GM23248 (cell line): ENCODE data around the gene YAF2. TPM values are rescaled to one million over a fixed set of nuclear protein-coding genes. Genes with fewer than 3 reads are reported as not detected.

Source experiments
- DNase-seq: peaks from one replicate; pipeline ENCODE4 v3.0.0-alpha.2; 2015
- H2AFZ ChIP-seq: fragments of 200-600 bp; sonication (generic); 2 replicates; pipeline ENCODE4 v1.6.1; 2016; ENCODE audit warnings: antibody characterized with exemption
- H3F3A ChIP-seq: fragments of 200-600 bp; sonication (generic); 2 replicates; pipeline ENCODE4 v1.6.1; 2016; ENCODE audit warnings: mild to moderate bottlenecking, antibody characterized with exemption, mixed run types; ENCODE audit not compliant: insufficient read depth
- H3K27ac ChIP-seq: fragments of 200-600 bp; sonication (generic); 2 replicates; pipeline ENCODE4 v1.5.1; 2016; ENCODE audit warnings: mild to moderate bottlenecking
- H3K27me3 ChIP-seq: fragments of 200-600 bp; sonication (generic); replicated peaks from 2 replicates; pipeline ENCODE4 v1.6.1; 2016; ENCODE audit warnings: mild to moderate bottlenecking; ENCODE audit not compliant: insufficient read depth
- H3K36me3 ChIP-seq: fragments of 200-600 bp; sonication (generic); 2 replicates; pipeline ENCODE4 v1.6.1; 2016; ENCODE audit warnings: low read depth, mild to moderate bottlenecking
- H3K4me1 ChIP-seq: fragments of 200-600 bp; sonication (generic); 2 replicates; pipeline ENCODE4 v1.6.1; 2016; ENCODE audit warnings: mild to moderate bottlenecking; ENCODE audit not compliant: insufficient read depth
- H3K4me2 ChIP-seq: fragments of 200-600 bp; sonication (generic); one replicate; pipeline ENCODE4 v1.6.1; 2016; ENCODE audit warnings: mild to moderate bottlenecking; ENCODE audit not compliant: unreplicated experiment
- H3K4me3 ChIP-seq: fragments of 200-600 bp; sonication (generic); 2 replicates; pipeline ENCODE4 v1.5.1; 2016; ENCODE audit warnings: mild to moderate bottlenecking
- H3K79me2 ChIP-seq: fragments of 200-600 bp; sonication (generic); 2 replicates; pipeline ENCODE4 v1.6.1; 2016; ENCODE audit warnings: mild to moderate bottlenecking; ENCODE audit not compliant: insufficient read depth
- H3K9ac ChIP-seq: fragments of 200-600 bp; sonication (generic); 2 replicates; pipeline ENCODE4 v1.6.1; 2016; ENCODE audit warnings: mild to moderate bottlenecking
- H3K9me2 ChIP-seq: fragments of 200-600 bp; sonication (generic); 2 replicates; pipeline ENCODE4 v1.6.1; 2016; ENCODE audit warnings: mixed run types, mild to moderate bottlenecking, moderate library complexity; ENCODE audit not compliant: insufficient read depth
- H3K9me3 ChIP-seq: fragments of 200-600 bp; sonication (generic); one replicate; pipeline ENCODE4 v1.6.1; 2017; ENCODE audit warnings: low read depth
- H4K20me1 ChIP-seq: fragments of 200-600 bp; sonication (generic); 2 replicates; pipeline ENCODE4 v1.6.0; 2016; ENCODE audit not compliant: insufficient read depth
- EZH2 ChIP-seq: fragments of 200-600 bp; sonication (generic); IDR thresholded peaks from 2 replicates; pipeline ENCODE4 v1.6.1; 2018; ENCODE audit warnings: antibody characterized with exemption, mild to moderate bottlenecking; ENCODE audit not compliant: insufficient read depth, poor library complexity, severe bottlenecking
- EZH2phosphoT487 ChIP-seq: fragments of 200-600 bp; sonication (generic); IDR thresholded peaks from 2 replicates; pipeline ENCODE4 v1.6.1; 2018; ENCODE audit warnings: antibody characterized with exemption, moderate library complexity, mild to moderate bottlenecking, low read depth; ENCODE audit not compliant: insufficient read depth
- WGBS, 2 experiments: methylation state at CpG; one replicate each; pipeline ENCODE4 v1.1.6; 2015 to 2017; ENCODE audit warnings: low lambda C conversion rate in 2 of 2, low coverage in 1 of 2; ENCODE audit errors: missing lambda C conversion rate in 2 of 2; 5-methylcytosine and 5-hydroxymethylcytosine counted together
- in situ Hi-C: fragments of 300-500 bp; cut with MboI; formaldehyde crosslinking; loops from 2 replicates; pipeline ENCODE4 v1.15.0; 2020
- polyA plus RNA-seq: library from polyadenylated mRNA; unstranded; fragments of >200 nt; fragmentation: Nextera tagmentation; extraction: Ambion mirVana; gene quantifications from 2 replicates; pipeline ENCODE4 v1.2.1, GENCODE V29; 2016
- total RNA-seq: library from RNA; depleted of rRNA; stranded (reverse); fragments of >200 nt; shearing (Covaris generic); gene quantifications from 2 replicates; pipeline ENCODE4 v1.2.3, GENCODE V29; 2014

YAF2 gene
- total and polyA plus RNA-seq, 2 experiments from 2014 or later = 17.0 to 21.0 TPM

DNA sequence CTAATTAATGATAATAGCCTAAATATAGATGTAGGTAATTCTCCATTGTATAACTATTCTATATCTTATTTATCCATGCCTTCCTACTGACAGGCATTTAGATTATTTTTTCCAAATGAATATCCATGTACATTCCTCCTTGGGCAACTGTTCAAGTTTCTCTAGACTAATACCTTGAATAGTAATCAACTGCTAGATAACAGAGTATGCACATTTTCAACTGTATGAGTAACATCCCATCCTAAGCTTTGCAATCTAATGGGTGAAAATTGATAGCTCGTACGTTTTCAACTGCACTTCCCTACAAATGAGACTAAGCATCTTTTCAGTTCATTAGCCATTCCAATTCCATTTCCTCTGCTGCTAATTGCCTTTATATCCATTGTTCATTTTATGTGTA lies 37.0 kb downstream of the YAF2 start:
- H3K27me3 ChIP-seq = no peaks in the 10 kb centered on the region
- H3K4me3 ChIP-seq = no peak overlapping the region
- in situ Hi-C loops = no loop called here
- no peak overlapping the region for H2AFZ ChIP-seq
- H3K36me3 ChIP-seq = peaks cover 11% of the 10 kb centered on the region; the same call in 1 of the 2 replicates
- H3K4me1 ChIP-seq = peaks cover 9% of the 10 kb centered on the region; the same call in 1 of the 2 replicates
- H3K27ac ChIP-seq = no peak overlapping the region
- no peaks in the 10 kb centered on the region for H4K20me1 ChIP-seq
- no peaks in the 10 kb centered on the region for H3K9me2 ChIP-seq
- H3K4me2 ChIP-seq = no peak overlapping the region
- H3K9ac ChIP-seq = no peak overlapping the region
- TF ChIP-seq EZH2 = no peak
- no peak for TF ChIP-seq EZH2phosphoT487
- no peak for DNase-seq
- H3K79me2 ChIP-seq = peaks cover 55% of the 10 kb centered on the region
- no peaks in the 10 kb centered on the region for H3F3A ChIP-seq
- H3K9me3 ChIP-seq = no peaks in the 10 kb centered on the region
- WGBS, 2 experiments = 97 to 100% methylated on average over 2 of the region's 2 CpGs

DNA sequence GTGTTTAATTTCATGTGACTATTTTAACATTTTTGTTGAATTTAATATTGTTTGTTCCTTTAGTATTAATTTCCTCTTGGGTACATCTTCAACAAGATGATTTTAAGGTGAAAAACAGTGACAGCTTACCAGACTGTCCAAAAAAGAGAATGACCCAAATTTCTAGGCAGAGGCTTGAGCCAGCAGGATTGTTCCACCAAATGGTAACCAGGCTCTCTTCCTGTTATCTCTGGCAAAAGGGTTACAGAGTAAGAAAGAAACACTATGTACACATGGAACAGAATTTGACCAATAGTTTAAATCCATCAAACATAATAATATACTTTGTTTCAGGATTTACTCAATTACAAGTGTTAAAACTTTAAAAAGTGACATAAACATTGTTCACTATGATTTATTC lies 39.0 kb downstream of the YAF2 start:
- Histone ChIP-seq H3K9ac (no peak overlapping the region), H3K4me2 (no peak overlapping the region), H3K79me2 (peaks cover 47% of the 10 kb centered on the region), H2AFZ (no peak overlapping the region), H4K20me1 (no peaks in the 10 kb centered on the region), H3K4me3 (no peak overlapping the region), H3K36me3 (no peaks in the 10 kb centered on the region; the same call in 1 of the 2 replicates), H3K27me3 (no peaks in the 10 kb centered on the region), H3K9me2 (no peaks in the 10 kb centered on the region), H3F3A (no peaks in the 10 kb centered on the region), H3K9me3 (no peaks in the 10 kb centered on the region), H3K27ac (no peak overlapping the region), H3K4me1 (peaks cover 9% of the 10 kb centered on the region; the same call in 1 of the 2 replicates)
- no peak for DNase-seq
- TF ChIP-seq EZH2phosphoT487 = no peak
- TF ChIP-seq EZH2 = no peak
- in situ Hi-C loops = no loop called here

DNA sequence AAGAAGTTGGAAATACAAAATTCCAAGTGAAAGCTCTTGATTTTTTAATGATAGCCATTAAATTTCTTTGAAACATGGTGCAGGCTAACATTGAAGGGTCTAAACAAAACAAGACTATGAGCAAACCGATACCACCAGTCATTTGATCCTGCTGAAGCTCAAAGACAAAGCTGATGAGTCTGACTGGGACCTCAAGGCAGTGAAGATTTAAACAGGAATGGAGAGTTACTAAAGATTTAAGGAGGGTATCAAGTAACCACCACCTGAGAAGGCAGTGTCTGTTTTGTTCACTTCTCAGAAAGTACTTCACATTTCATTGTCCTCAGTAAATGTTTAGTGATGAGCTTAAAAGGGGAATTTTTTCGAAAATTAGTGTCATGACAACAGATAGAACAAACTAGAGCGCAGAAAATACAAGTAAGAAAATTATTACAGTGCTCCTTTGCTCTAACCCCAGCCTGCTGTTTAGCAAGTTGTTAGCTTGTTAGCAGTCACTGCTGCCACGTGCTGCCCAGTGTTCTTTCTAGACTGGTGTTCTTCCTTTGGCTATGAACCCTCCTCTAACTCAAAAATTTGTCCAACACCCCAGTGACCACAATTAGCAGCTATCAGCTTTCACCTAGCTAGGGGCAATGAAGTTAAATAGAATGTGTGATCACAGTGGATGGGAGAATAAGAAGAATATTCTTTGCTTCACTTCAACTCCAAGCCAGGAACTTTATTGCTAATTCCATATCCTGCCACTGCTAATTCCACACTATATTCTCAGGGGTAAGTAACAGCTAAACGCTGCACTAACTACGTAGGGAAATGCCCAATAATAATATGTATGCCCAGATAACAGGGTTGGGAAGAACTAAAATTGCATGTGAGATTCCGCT lies 41.1 kb downstream of the YAF2 start:
- Histone ChIP-seq H4K20me1 (no peaks in the 10 kb centered on the region), H2AFZ (no peak overlapping the region), H3K4me3 (no peak overlapping the region), H3K9ac (no peak overlapping the region), H3K27ac (no peak overlapping the region), H3K27me3 (no peaks in the 10 kb centered on the region), H3K36me3 (no peaks in the 10 kb centered on the region; the same call in 1 of the 2 replicates), H3K9me3 (no peaks in the 10 kb centered on the region), H3F3A (no peaks in the 10 kb centered on the region), H3K4me2 (no peak overlapping the region), H3K79me2 (peaks cover 43% of the 10 kb centered on the region), H3K4me1 (no peaks in the 10 kb centered on the region), H3K9me2 (no peaks in the 10 kb centered on the region)
- TF ChIP-seq EZH2phosphoT487 = no peak
- no peak for TF ChIP-seq EZH2
- DNase-seq = no peak
- WGBS, 2 experiments = 75 to 76% methylated on average over 7 of the region's 7 CpGs
- in situ Hi-C loops = no loop called here

DNA sequence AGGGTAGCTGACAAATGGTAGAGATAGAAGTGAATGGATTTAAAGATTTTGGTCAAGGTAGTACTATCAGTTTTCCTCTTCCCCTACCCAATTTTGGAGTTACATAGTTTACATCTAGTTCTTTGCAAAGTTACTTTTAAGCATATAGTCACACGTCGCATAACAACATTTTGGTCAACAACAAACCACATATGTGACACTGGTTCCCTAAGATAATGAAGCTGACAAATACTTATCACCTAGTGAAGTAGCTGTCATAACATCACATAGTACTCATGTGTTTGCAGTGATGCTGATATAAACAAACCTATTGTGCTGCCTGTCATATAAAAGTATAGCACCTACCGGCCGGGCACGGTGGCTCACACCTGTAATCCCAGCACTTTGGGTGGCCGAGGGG lies 45.4 kb downstream of the YAF2 start:
- Histone ChIP-seq H3F3A (peaks cover 9% of the 10 kb centered on the region; the same call in 1 of the 2 replicates), H3K4me2 (no peak overlapping the region), H3K9me2 (no peaks in the 10 kb centered on the region), H3K79me2 (peaks cover 39% of the 10 kb centered on the region), H2AFZ (no peak overlapping the region), H3K9me3 (no peaks in the 10 kb centered on the region), H3K4me1 (0 out of 2 replicates have a peak, but pooled peaks cover 6% of the 10 kb centered on the region), H3K9ac (no peak overlapping the region), H3K27me3 (no peaks in the 10 kb centered on the region), H3K36me3 (peaks cover 10% of the 10 kb centered on the region; the same call in 1 of the 2 replicates), H3K27ac (no peak overlapping the region), H3K4me3 (no peak overlapping the region), H4K20me1 (no peaks in the 10 kb centered on the region)
- in situ Hi-C loops = no loop called here
- DNase-seq = no peak
- WGBS, 2 experiments = 92 to 97% methylated on average over 6 of the region's 6 CpGs
- no peak for TF ChIP-seq EZH2
- TF ChIP-seq EZH2phosphoT487 = no peak
